Pulmonary artery endothelial cell (primary cell): ENCODE measurements around the gene SNAI1. TPM values are rescaled to one million over a fixed set of nuclear protein-coding genes. Genes with fewer than 3 reads are reported as not detected.
"Not testable (repeated sequence)": the region's sequence is repeated elsewhere in the genome, so short reads cannot be mapped to it uniquely, and the experiment has no call there.

Source experiments
- DNase-seq: peaks from one replicate; pipeline ENCODE4 v3.0.0-alpha.2; 2011; ENCODE audit warnings: low read depth, low spot score
- total RNA-seq: library from RNA; depleted of rRNA; stranded (reverse); fragments of >200 nt; gene quantifications from 2 replicates; pipeline ENCODE4 v1.2.3, GENCODE V29; 2014

The SNAI1 gene
- total RNA-seq, 1 donor from 2014 or later, result 0.86 TPM

GRCh38 chr20:49961413-49961812 is 21.4 kb upstream of the SNAI1 start:
- DNase-seq, result no peak

- no peak for DNase-seq
Measured at GRCh38 chr20:49964964-49965780, 17.6 kb upstream of the SNAI1 start.

- no peak for DNase-seq
Measured at GRCh38 chr20:49965781-49966305, 16.9 kb upstream of the SNAI1 start.

- no peak for DNase-seq
Measured at GRCh38 chr20:49966861-49967260, 15.9 kb upstream of the SNAI1 start.

- no peak for DNase-seq
Measured at GRCh38 chr20:49969234-49969633, 13.5 kb upstream of the SNAI1 start.

GRCh38 chr20:49969946-49970345 is 12.8 kb upstream of the SNAI1 start:
- DNase-seq, result no peak

- DNase-seq, result no peak
Measured at GRCh38 chr20:49970498-49970897, 12.3 kb upstream of the SNAI1 start.

GRCh38 chr20:49973981-49974380 is 8.8 kb upstream of the SNAI1 start:
- no peak for DNase-seq

GRCh38 chr20:49976542-49976941 is 6.2 kb upstream of the SNAI1 start:
- DNase-seq, result no peak

- DNase-seq, result not testable (repeated sequence)
Measured at GRCh38 chr20:49977740-49978139, 5.0 kb upstream of the SNAI1 start.

- no peak for DNase-seq
Measured at GRCh38 chr20:49978685-49979029, 4.1 kb upstream of the SNAI1 start.

- no peak for DNase-seq
Measured at GRCh38 chr20:49979030-49979832, 3.5 kb upstream of the SNAI1 start.

GRCh38 chr20:49980140-49981008 is 2.4 kb upstream of the SNAI1 start:
- no peak for DNase-seq

- no peak for DNase-seq
Measured at GRCh38 chr20:49981218-49982071, 1.3 kb upstream of the SNAI1 start.

- DNase-seq, result no peak
Measured at GRCh38 chr20:49982072-49982345, 771 bp upstream of the SNAI1 start.

GRCh38 chr20:49983123-49983847 is 505 bp downstream of the SNAI1 start:
- no peak for DNase-seq

GRCh38 chr20:49983848-49984408 is 1.1 kb downstream of the SNAI1 start:
- no peak for DNase-seq

- DNase-seq, result no peak
Measured at GRCh38 chr20:49984426-49985153, 1.8 kb downstream of the SNAI1 start.

GRCh38 chr20:49985157-49985556 is 2.4 kb downstream of the SNAI1 start:
- DNase-seq, result no peak
